ENCODE measurements around the gene GNAQ. TPM values are rescaled to one million over a fixed set of nuclear protein-coding genes. Genes with fewer than 3 reads are reported as not detected.

GNAQ gene
- total and polyA plus RNA-seq, 2 of the 4 experiments (the other 2 are of a cell fraction), result 23.1 to 50.7 TPM

DNA sequence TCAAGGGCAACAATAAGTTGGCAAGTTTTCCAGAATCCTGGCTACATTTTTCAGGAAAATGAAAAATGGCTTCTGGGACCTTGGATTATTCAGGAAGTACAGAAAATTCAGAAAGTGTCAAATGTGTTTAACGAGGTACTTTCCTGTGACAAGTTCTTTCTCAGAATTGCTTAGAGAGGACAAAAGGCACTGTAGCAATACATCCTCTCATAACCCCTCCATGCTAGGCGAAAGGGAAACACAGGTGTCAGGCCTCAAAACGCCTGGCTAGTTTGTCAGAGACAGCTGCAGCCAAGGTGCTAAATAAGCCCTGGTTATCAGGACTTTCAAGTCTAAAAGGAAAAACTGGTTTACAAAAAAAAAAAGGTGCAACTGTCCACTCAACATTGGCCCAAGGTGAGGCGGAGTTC is 115.2 kb downstream of the GNAQ start:
- TF ChIP-seq POLR2A (IDR thresholded peaks at IDR 0.05; ENCODE audit: low read depth, low read length) (no peak), RFX5 (IDR thresholded peaks at IDR 0.05; ENCODE audit: low read depth, low read length) (no peak), MAZ (IDR thresholded peaks at IDR 0.05; ENCODE audit: borderline replicate concordance, low read depth, low read length) (no peak), CHD1 (IDR thresholded peaks at IDR 0.05; ENCODE audit: low read depth, low read length) (no peak)
- TF ChIP-seq, protein P1, sequence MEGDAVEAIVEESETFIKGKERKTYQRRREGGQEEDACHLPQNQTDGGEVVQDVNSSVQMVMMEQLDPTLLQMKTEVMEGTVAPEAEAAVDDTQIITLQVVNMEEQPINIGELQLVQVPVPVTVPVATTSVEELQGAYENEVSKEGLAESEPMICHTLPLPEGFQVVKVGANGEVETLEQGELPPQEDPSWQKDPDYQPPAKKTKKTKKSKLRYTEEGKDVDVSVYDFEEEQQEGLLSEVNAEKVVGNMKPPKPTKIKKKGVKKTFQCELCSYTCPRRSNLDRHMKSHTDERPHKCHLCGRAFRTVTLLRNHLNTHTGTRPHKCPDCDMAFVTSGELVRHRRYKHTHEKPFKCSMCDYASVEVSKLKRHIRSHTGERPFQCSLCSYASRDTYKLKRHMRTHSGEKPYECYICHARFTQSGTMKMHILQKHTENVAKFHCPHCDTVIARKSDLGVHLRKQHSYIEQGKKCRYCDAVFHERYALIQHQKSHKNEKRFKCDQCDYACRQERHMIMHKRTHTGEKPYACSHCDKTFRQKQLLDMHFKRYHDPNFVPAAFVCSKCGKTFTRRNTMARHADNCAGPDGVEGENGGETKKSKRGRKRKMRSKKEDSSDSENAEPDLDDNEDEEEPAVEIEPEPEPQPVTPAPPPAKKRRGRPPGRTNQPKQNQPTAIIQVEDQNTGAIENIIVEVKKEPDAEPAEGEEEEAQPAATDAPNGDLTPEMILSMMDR (conservative IDR thresholded peaks at IDR 0.05; ENCODE audit: low read depth, low read length), result no peak
- TF ChIP-seq, protein P2, sequence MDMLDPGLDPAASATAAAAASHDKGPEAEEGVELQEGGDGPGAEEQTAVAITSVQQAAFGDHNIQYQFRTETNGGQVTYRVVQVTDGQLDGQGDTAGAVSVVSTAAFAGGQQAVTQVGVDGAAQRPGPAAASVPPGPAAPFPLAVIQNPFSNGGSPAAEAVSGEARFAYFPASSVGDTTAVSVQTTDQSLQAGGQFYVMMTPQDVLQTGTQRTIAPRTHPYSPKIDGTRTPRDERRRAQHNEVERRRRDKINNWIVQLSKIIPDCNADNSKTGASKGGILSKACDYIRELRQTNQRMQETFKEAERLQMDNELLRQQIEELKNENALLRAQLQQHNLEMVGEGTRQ (IDR thresholded peaks at IDR 0.05; ENCODE audit: low read depth, low read length), result no peak
- no peak overlapping the region for H2BK20ac ChIP-seq (ENCODE audit: low read depth, low read length)
- H3K18ac ChIP-seq (ENCODE audit: low read depth, low read length), result no peak overlapping the region
- H3K27ac ChIP-seq (ENCODE audit: insufficient read depth, low read length), result no peak overlapping the region
- WGBS, 2 experiments (ENCODE audit: extremely low coverage in 2 of 2, insufficient read length in 1 of 2), result 70% methylated on average over 2 of the region's 4 CpGs; no CpG with 5 or more reads in 1 of the 2 experiments
- in situ Hi-C loops (cut with MboI; ENCODE audit: low sequenced_read_pairs), result no loop called here
- H3K4me2 ChIP-seq (ENCODE audit: low read depth, low read length), result no peak overlapping the region
- H2AFZ ChIP-seq (replicated peaks; ENCODE audit: low read length, poor library complexity), result no peak overlapping the region
- no peaks in the 10 kb centered on the region for H3K9me3 ChIP-seq (ENCODE audit: control insufficient read depth, insufficient read depth, low read length)
- BruUV-seq (replicated peaks), result no TSS peak
- no peak overlapping the region for H2AK5ac ChIP-seq (ENCODE audit: low read depth, low read length)
- no peak overlapping the region for H4K8ac ChIP-seq (ENCODE audit: low read depth in 2 of 2, low read length in 2 of 2)
- POLR2A ChIA-PET (ENCODE audit: unreplicated experiment), result no interaction called here
- peaks cover 4% of the 10 kb centered on the region; the same call in 1 of the 2 replicates for H4K20me1 ChIP-seq (ENCODE audit: insufficient read depth, low read length)
- no peak overlapping the region for H3K56ac ChIP-seq (ENCODE audit: extremely low read depth, insufficient read depth, low read length)
- no peak overlapping the region for H2AK9ac ChIP-seq (replicated peaks; ENCODE audit: low read depth, low read length, poor library complexity)
- H3K14ac ChIP-seq (replicated peaks; ENCODE audit: low read depth, low read length), result no peak overlapping the region
- H3K4me3 ChIP-seq (ENCODE audit: insufficient read depth, low read depth, low read length), result no peak overlapping the region
- no peak overlapping the region for H3K4ac ChIP-seq (ENCODE audit: low read depth, low read length)
- no peak overlapping the region for H3K23ac ChIP-seq (ENCODE audit: low read depth, low read length)
- H4K5ac ChIP-seq (ENCODE audit: low read depth, low read length), result no peak overlapping the region
- H3K4me1 ChIP-seq (ENCODE audit: control insufficient read depth, insufficient read depth, low read length), result no peaks in the 10 kb centered on the region
- CTCF ChIA-PET, result interaction anchor here (0.7 kb wide), 1 partner anchor 13 kb away, joined by 3 read pairs; no protein-coding TSS in a partner anchor
- H3K79me1 ChIP-seq (ENCODE audit: low read depth in 1 of 2, low read length in 2 of 2), result peaks cover 20 to 28% of the 10 kb centered on the region in 2 experiments
- intact Hi-C loops (cut with micrococcal nuclease), result no loop called here
- peaks cover 2% of the 10 kb centered on the region; the same call in 1 of the 2 replicates for H3K9me1 ChIP-seq (ENCODE audit: insufficient read depth, low read length)
- dilution Hi-C loops (cut with HindIII; ENCODE audit: low sequenced_read_pairs, unreplicated experiment), result no loop called here
- no peak overlapping the region for H2BK5ac ChIP-seq (ENCODE audit: low read depth, low read length, poor library complexity, severe bottlenecking)
- DNase-seq, result no peak
- H2BK120ac ChIP-seq (ENCODE audit: low read depth, low read length), result no peak overlapping the region
- no peak overlapping the region for H2BK15ac ChIP-seq (ENCODE audit: low read depth, low read length)
- ATAC-seq (ENCODE audit: low read depth), result no peak
- peaks cover 6% of the 10 kb centered on the region for H3K36me3 ChIP-seq (ENCODE audit: control insufficient read depth, insufficient read depth, low read length)
- H3K27me3 ChIP-seq (ENCODE audit: control insufficient read depth, insufficient read depth, low read length), result no peaks in the 10 kb centered on the region
- H3K9ac ChIP-seq (ENCODE audit: low read depth, low read length), result no peak overlapping the region
- no peak overlapping the region for H4K91ac ChIP-seq (ENCODE audit: insufficient read depth, low read depth, low read length)

All from IMR-90 (cell line).